Suprapubic skin (tissue), 4 donors: ENCODE data around the gene XPNPEP2. TPM values are rescaled to one million over a fixed set of nuclear protein-coding genes. Genes with fewer than 3 reads are reported as not detected.

Experiments used
- DNase-seq, 2 donors: peaks; one replicate each; pipeline ENCODE4 v3.0.0-alpha.2; 2019; ENCODE audit warnings: low spot score in 2 of 2
- H3K27ac ChIP-seq: fragments of 200-600 bp; sonication (generic); one replicate; pipeline ENCODE4 v1.5.1; 2019
- H3K27me3 ChIP-seq: fragments of 200-600 bp; sonication (generic); one replicate; pipeline ENCODE4 v1.5.1; 2019
- H3K36me3 ChIP-seq: fragments of 200-600 bp; sonication (generic); one replicate; pipeline ENCODE4 v1.5.1; 2019
- H3K4me1 ChIP-seq: fragments of 200-600 bp; sonication (generic); one replicate; pipeline ENCODE4 v1.5.1; 2019
- H3K4me3 ChIP-seq: fragments of 200-600 bp; sonication (generic); one replicate; pipeline ENCODE4 v1.5.1; 2019; ENCODE audit warnings: mild to moderate bottlenecking
- H3K9me3 ChIP-seq: fragments of 200-600 bp; sonication (generic); one replicate; pipeline ENCODE4 v1.5.1; 2019
- EP300 ChIP-seq: sonication (generic); formaldehyde crosslinking; IDR thresholded peaks from one replicate; pipeline ENCODE4 v1.6.1; 2017; ENCODE audit warnings: antibody characterized with exemption
- POLR2A ChIP-seq, 2 donors: fragments of 450-650 bp; IDR thresholded peaks; one replicate each; pipeline ENCODE4 v1.6.1; 2017; ENCODE audit warnings: antibody characterized with exemption in 2 of 2, mild to moderate bottlenecking in 2 of 2, moderate library complexity in 2 of 2
- POLR2AphosphoS5 ChIP-seq, 3 donors: sonication (generic); formaldehyde crosslinking; IDR thresholded peaks; one replicate each; pipeline ENCODE4 v1.6.1; 2017; ENCODE audit warnings: antibody characterized with exemption in 3 of 3
- WGBS: methylation state at CpG from one replicate; pipeline ENCODE4 v1.1.5; 2018; 5-methylcytosine and 5-hydroxymethylcytosine counted together
- total RNA-seq, 4 donors: library from RNA; depleted of rRNA; stranded (reverse); fragments of >200 nt; gene quantifications; one replicate each; pipeline ENCODE4 v1.1.0, GENCODE V29; 2016
- TF ChIP-seq, protein P1 (sequence below), 2 donors: fragments of 200-600 bp in 1 of 2; fragments of 450-650 bp in 1 of 2; sonication (generic) in 1 of 2; IDR thresholded peaks; one replicate each; pipeline ENCODE4 v1.5.1; 2016 to 2019; ENCODE audit warnings: antibody characterized with exemption in 2 of 2, mild to moderate bottlenecking in 1 of 2, moderate library complexity in 1 of 2

The XPNPEP2 gene
- total RNA-seq, 4 donors from 2014 or later: 0.83 to 6.1 (median 2.4) TPM

DNA sequence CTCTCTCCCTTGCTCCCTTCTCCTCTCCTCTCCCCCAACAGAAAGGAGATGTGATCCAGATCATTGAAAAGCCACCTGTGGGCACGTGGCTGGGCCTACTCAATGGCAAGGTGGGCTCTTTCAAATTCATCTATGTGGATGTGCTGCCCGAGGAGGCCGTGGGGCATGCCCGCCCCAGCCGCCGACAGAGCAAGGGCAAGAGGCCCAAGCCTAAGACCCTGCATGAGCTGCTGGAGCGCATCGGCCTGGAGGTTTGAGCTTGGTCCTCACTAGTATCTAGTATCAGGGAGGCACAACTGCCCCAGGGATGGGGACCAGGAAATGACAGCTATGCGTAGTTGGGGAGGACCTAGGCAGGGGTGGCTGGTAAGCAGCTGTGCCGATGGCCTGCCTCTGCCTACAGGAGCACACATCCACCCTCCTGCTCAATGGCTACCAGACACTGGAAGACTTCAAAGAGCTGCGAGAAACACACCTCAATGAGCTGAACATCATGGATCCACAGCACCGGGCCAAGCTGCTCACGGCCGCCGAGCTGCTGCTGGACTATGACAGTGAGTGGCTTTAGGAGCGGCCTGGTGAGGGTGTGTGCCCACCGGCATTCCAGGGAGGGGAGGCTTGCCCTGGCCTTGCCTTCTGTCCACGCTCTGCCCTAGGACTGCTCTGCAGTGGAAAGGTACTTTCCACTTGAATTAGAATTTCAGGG lies 54.0 kb downstream of the XPNPEP2 start:
- H3K4me1 ChIP-seq: no peaks in the 10 kb centered on the region
- H3K4me3 ChIP-seq: no peak overlapping the region
- H3K36me3 ChIP-seq: no peaks in the 10 kb centered on the region
- TF ChIP-seq EP300 (no peak), POLR2A (IDR thresholded peaks at IDR 0.05) (no peak), POLR2AphosphoS5 (IDR thresholded peaks at IDR 0.05) (no peak)
- TF ChIP-seq, protein P1, sequence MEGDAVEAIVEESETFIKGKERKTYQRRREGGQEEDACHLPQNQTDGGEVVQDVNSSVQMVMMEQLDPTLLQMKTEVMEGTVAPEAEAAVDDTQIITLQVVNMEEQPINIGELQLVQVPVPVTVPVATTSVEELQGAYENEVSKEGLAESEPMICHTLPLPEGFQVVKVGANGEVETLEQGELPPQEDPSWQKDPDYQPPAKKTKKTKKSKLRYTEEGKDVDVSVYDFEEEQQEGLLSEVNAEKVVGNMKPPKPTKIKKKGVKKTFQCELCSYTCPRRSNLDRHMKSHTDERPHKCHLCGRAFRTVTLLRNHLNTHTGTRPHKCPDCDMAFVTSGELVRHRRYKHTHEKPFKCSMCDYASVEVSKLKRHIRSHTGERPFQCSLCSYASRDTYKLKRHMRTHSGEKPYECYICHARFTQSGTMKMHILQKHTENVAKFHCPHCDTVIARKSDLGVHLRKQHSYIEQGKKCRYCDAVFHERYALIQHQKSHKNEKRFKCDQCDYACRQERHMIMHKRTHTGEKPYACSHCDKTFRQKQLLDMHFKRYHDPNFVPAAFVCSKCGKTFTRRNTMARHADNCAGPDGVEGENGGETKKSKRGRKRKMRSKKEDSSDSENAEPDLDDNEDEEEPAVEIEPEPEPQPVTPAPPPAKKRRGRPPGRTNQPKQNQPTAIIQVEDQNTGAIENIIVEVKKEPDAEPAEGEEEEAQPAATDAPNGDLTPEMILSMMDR (IDR thresholded peaks at IDR 0.05): no peak
- no peak overlapping the region for H3K27ac ChIP-seq
- H3K27me3 ChIP-seq: no peaks in the 10 kb centered on the region
- H3K9me3 ChIP-seq: no peaks in the 10 kb centered on the region
- 82% methylated on average over 7 of the region's 18 CpGs for WGBS
- DNase-seq: no peak

DNA sequence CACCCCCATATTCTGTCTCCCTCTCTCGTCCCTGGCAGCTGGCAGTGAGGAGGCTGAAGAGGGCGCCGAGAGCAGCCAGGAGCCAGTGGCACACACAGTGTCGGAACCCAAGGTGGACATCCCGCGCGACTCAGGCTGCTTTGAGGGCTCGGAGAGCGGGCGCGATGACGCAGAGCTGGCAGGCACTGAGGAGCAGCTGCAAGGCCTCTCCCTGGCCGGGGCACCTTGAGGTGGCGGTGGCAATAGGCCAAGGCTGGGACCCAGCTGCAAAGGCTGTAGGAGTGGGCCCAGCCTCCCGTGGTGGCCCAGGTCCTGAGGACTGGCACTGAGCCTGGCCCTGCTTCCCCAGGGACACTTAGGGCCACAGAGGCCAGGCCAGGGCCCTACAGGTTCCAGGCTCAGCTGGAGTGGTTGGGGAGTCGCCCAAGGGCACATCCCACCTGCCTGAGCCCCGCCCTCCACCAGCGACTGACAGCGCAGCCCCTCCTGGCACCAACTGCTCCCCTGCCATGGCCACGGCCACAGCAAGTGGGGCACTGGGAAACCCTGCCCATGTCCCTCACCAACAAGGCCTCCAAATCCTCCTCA lies 54.9 kb downstream of the XPNPEP2 start:
- TF ChIP-seq EP300 (no peak), POLR2AphosphoS5 (IDR thresholded peaks at IDR 0.05) (no peak), POLR2A (IDR thresholded peaks at IDR 0.05) (no peak)
- TF ChIP-seq, protein P1 (IDR thresholded peaks at IDR 0.05): no peak
- H3K9me3 ChIP-seq: no peaks in the 10 kb centered on the region
- DNase-seq: no peak

DNA sequence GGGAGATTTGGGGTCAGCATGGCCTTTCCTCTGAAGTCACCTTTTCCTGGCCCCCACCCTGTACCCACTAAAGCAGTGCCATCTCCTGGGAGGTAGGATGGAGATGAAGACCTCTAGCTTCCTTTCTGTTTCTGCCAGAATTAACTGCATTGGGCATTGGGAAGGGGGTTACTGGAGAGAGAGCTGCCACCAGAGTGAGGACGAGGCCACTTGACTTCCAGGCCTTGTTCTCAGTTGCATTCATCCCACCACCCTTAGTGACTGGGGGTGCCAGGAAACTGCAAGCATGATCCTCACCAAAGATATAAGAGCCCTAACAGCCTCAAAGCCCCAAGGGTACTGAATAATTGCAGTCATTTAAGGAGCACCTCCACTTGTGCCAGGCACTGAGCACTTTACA lies 56.8 kb downstream of the XPNPEP2 start:
- Histone ChIP-seq H3K27me3 (no peaks in the 10 kb centered on the region), H3K4me1 (no peaks in the 10 kb centered on the region), H3K9me3 (no peaks in the 10 kb centered on the region), H3K4me3 (no peak overlapping the region), H3K36me3 (no peaks in the 10 kb centered on the region), H3K27ac (no peak overlapping the region)
- TF ChIP-seq EP300 (no peak), POLR2AphosphoS5 (IDR thresholded peaks at IDR 0.05) (no peak), POLR2A (IDR thresholded peaks at IDR 0.05) (no peak)
- TF ChIP-seq, protein P1 (IDR thresholded peaks at IDR 0.05): no peak
- no CpG with 5 or more reads among the region's 1 CpG for WGBS
- DNase-seq: no peak

More for the DNA sequence above, 54.9 kb downstream of the XPNPEP2 start:
- Histone ChIP-seq H3K27ac (no peak overlapping the region), H3K4me1 (no peaks in the 10 kb centered on the region), H3K4me3 (no peak overlapping the region), H3K36me3 (no peaks in the 10 kb centered on the region), H3K27me3 (no peaks in the 10 kb centered on the region)
- WGBS: 80% methylated on average over 20 of the region's 20 CpGs

DNA sequence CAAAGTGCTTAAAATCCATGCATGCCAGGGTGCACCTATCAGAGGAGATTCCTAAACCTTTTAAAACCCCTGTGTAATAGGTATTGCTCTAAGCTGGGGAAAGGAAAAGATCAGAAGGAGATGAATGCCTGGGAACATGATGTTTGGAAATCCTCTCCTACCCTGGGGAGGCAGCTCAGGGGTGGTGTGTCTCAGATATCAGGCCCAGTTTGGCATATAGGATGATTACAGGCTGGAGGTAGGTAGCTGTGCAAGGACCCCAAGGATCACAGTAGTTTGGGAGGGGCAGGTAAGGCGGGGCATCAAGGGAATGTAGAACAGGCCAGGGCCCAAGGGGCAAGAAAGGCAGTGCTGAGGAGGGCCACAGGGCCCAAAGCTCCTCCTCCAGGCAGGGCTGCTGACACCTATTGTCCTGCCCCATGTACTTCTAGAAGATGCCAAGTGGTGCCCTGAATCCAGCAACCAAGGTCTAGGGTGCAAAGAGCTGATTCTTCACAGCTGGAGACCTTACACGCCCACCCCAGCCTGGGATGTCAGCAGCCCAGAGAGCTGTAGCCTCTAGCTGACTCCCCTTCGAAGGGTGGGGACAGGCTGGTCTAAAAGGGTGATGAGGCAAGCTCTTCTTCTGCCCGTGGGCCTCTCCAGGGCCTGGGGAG lies 58.6 kb downstream of the XPNPEP2 start:
- Histone ChIP-seq H3K27ac (no peak overlapping the region), H3K27me3 (no peaks in the 10 kb centered on the region), H3K36me3 (no peaks in the 10 kb centered on the region), H3K9me3 (no peaks in the 10 kb centered on the region), H3K4me1 (no peaks in the 10 kb centered on the region), H3K4me3 (no peak overlapping the region)
- TF ChIP-seq EP300 (no peak), POLR2AphosphoS5 (IDR thresholded peaks at IDR 0.05) (no peak), POLR2A (IDR thresholded peaks at IDR 0.05) (no peak)
- TF ChIP-seq, protein P1 (IDR thresholded peaks at IDR 0.05): no peak
- WGBS: 80% methylated on average over 3 of the region's 4 CpGs
- DNase-seq: no peak

DNA sequence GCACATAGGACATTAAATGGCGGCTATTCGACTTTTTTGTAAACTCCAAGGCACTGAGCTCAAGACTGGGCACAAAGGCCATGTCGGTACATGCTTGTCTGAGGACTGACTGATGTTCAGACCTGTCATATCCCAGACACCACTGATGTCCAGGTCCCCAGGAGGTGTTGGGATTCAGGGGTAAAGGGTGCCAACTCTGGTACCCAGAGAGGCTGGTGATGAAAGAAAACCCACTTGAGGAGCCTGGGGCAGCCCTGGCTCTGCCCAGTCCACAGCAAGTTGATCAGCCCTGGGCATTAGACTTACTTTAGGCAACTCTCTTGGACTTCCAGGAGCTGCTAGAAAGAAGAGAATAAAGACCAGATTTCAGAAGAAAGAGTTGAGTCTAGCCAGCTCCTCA lies 59.7 kb downstream of the XPNPEP2 start:
- no peak for DNase-seq
- WGBS: 85% methylated on average over 3 of the region's 3 CpGs

More for the DNA sequence above, 59.7 kb downstream of the XPNPEP2 start:
- Histone ChIP-seq H3K36me3 (no peaks in the 10 kb centered on the region), H3K9me3 (no peaks in the 10 kb centered on the region), H3K27me3 (no peaks in the 10 kb centered on the region), H3K4me1 (no peaks in the 10 kb centered on the region), H3K27ac (no peak overlapping the region), H3K4me3 (no peak overlapping the region)
- TF ChIP-seq, protein P1 (IDR thresholded peaks at IDR 0.05): no peak
- TF ChIP-seq POLR2A (IDR thresholded peaks at IDR 0.05): no peak
- TF ChIP-seq EP300: no peak
- no peak for TF ChIP-seq POLR2AphosphoS5 (IDR thresholded peaks at IDR 0.05)
